BJ (cell line): ENCODE results near the gene GLT1D1. TPM values are rescaled to one million over a fixed set of nuclear protein-coding genes. Genes with fewer than 3 reads are reported as not detected.

Source experiments
- CTCF ChIA-PET: fragments of 350-600 bp; formaldehyde crosslinking; extraction: SDS; loops from one replicate; lab custom pipeline; 2021; ENCODE audit warnings: antibody characterized with exemption, inconsistent platforms; lab: Yijun Ruan, JAX
- POLR2A ChIA-PET: fragments of 300-600 bp; sonication (Branson Sonifier 250); formaldehyde crosslinking; extraction: SDS; loops from one replicate; lab custom pipeline; 2021; ENCODE audit warnings: antibody characterized with exemption; lab: Charles Lee
- DNase-seq: peaks from one replicate; pipeline ENCODE4 v3.0.0-alpha.2; 2011; ENCODE audit warnings: low read depth
- H3K27me3 ChIP-seq: 2 replicates; pipeline ENCODE4 v1.6.0; 2011; ENCODE audit warnings: low read length; ENCODE audit not compliant: control insufficient read depth, insufficient read depth
- H3K36me3 ChIP-seq: 2 replicates; pipeline ENCODE4 v1.5.1; 2011; ENCODE audit warnings: low read length; ENCODE audit not compliant: control insufficient read depth, insufficient read depth
- H3K4me3 ChIP-seq: 2 replicates; pipeline ENCODE4 v1.5.1; 2011; ENCODE audit warnings: low read depth, mild to moderate bottlenecking, control low read depth, low read length
- polyA plus RNA-seq: library from polyadenylated mRNA; depleted of rRNA; stranded (reverse); fragments of >200 nt; gene quantifications from 2 replicates; pipeline ENCODE4 v1.2.3, GENCODE V29; 2011
- TF ChIP-seq, protein P1 (sequence below): IDR thresholded peaks from 2 replicates; pipeline ENCODE4 v1.5.1; 2011; ENCODE audit warnings: low read depth, mild to moderate bottlenecking, control low read depth, inconsistent platforms, low read length, moderate library complexity; ENCODE audit not compliant: insufficient read depth

Gene GLT1D1
- polyA plus RNA-seq, 1 experiment = not detected

DNA sequence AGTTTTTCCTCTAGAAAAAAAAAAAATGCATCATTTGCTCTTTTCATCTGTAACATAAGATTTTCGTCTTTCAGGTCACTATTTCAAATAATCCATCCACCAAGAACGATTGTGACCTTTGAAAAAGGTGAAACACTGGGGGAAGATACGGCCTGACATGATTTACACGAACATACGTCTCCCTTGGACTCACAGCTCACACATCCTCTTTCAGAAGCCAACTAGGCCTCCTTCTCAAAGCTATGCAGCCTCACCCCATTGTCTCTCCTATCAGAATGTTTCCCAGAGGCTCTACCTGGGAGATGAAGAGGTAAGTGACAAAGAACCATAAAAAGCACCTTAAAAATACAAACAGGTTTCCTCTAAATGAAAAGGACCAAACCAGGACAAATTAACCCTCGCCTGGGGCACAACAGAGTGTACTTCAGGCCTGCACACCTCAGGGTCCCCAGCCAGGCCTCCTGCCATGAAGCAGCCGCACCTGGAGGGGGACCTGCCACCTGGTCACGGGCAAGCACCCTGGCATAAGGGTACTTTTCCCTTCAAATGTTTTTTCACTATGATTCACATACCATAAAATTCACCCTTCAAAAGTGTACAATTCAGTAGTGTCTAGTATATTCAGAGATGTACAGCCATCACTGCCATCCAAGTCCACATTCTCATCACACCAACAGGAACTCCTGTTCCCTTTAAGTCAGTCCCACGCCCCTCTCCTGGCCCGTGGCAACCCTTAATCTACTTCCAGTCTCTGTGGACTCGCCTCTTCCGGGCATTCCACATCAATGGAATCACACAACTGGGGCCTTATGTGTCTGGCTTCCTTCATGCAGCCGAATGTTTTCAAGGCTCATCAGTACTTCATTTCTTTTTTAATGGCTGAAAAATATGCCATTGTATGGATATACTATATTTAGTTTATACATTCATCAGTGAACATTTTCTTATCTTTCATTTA is 34.9 kb upstream of the GLT1D1 start:
- DNase-seq = no peak
- CTCF ChIA-PET = interaction anchor here (1.5 kb wide), 1 partner anchor 36 kb away, joined by 5 read pairs; no protein-coding TSS in a partner anchor
- Histone ChIP-seq H3K27me3 (no peaks in the 10 kb centered on the region), H3K4me3 (no peak overlapping the region), H3K36me3 (peaks cover 4% of the 10 kb centered on the region)
- TF ChIP-seq, protein P1, sequence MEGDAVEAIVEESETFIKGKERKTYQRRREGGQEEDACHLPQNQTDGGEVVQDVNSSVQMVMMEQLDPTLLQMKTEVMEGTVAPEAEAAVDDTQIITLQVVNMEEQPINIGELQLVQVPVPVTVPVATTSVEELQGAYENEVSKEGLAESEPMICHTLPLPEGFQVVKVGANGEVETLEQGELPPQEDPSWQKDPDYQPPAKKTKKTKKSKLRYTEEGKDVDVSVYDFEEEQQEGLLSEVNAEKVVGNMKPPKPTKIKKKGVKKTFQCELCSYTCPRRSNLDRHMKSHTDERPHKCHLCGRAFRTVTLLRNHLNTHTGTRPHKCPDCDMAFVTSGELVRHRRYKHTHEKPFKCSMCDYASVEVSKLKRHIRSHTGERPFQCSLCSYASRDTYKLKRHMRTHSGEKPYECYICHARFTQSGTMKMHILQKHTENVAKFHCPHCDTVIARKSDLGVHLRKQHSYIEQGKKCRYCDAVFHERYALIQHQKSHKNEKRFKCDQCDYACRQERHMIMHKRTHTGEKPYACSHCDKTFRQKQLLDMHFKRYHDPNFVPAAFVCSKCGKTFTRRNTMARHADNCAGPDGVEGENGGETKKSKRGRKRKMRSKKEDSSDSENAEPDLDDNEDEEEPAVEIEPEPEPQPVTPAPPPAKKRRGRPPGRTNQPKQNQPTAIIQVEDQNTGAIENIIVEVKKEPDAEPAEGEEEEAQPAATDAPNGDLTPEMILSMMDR = no peak
- POLR2A ChIA-PET = interaction anchor here (0.7 kb wide), 1 partner anchor 282 kb away, joined by 5 read pairs; no protein-coding TSS in a partner anchor

DNA sequence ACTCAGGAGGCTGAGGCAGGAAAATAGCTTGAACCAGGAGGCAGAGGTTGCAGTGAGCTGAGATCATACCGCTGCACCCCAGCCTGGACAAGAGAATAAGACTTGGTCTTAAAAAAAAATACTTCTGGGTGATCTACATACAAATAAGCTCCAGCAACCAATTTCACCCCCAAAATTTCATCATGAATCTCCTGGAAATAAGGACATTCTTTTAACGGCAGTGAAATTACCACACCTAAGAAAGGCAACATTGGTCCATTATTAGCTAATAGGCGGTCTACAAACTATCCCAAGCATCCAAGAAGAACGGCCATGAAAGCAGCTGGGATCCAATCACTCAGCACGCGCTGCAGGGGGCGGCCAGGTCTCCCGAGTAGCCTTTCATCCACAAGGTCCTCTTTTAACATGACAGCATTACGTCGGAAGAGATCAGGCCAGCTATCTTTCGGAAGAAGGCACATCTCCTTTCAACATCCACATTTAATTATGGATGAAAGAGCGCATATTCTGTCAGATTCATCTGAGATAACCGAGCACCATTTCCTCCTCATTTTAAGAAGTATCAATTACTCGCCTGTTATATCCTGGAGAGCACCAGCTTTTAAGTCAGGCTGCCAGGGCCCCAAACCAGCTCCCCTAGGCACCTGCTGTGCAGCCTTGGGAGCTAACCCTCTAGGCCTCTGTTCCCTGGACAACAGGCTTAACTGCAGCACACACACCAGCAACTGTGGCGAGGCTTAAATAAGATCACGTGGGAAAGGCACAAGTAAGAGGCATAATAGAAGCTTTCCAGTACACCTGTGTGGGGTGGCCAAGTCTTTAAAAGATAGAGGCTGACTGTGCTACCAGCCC is 33.8 kb upstream of the GLT1D1 start:
- ChIA-PET CTCF (interaction anchor here (1.5 kb wide), 1 partner anchor 38 kb away, joined by 5 read pairs; no protein-coding TSS in a partner anchor), POLR2A (no interaction called here)
- Histone ChIP-seq H3K36me3 (peaks cover 1% of the 10 kb centered on the region), H3K27me3 (no peaks in the 10 kb centered on the region), H3K4me3 (no peak overlapping the region)
- TF ChIP-seq, protein P1 = no peak
- no peak for DNase-seq

DNA sequence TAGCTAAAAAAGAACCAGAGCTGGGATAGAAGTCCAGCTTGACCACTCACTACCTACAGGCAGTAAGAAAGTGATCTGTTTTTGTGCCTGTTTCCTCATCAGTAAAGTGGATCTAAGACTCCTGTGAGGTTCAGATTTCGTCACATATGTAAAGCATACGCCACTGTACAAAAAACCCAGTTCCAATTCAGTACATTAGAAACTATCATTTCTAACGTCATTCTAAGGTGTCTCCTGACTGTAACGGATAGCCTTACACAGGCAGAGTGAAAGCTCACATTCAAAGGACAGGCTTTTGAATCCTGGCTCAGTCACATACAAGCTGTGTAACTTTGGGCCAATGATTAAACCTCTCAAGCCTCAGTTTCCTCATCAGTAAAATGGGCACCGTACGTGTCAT is 33.0 kb upstream of the GLT1D1 start:
- TF ChIP-seq, protein P1 = no peak
- Histone ChIP-seq H3K36me3 (no peaks in the 10 kb centered on the region; the same call in 1 of the 2 replicates), H3K4me3 (no peak overlapping the region), H3K27me3 (no peaks in the 10 kb centered on the region)
- ChIA-PET POLR2A (no interaction called here), CTCF (interaction anchor here (1.5 kb wide), 1 partner anchor 38 kb away, joined by 5 read pairs; no protein-coding TSS in a partner anchor)
- no peak for DNase-seq

DNA sequence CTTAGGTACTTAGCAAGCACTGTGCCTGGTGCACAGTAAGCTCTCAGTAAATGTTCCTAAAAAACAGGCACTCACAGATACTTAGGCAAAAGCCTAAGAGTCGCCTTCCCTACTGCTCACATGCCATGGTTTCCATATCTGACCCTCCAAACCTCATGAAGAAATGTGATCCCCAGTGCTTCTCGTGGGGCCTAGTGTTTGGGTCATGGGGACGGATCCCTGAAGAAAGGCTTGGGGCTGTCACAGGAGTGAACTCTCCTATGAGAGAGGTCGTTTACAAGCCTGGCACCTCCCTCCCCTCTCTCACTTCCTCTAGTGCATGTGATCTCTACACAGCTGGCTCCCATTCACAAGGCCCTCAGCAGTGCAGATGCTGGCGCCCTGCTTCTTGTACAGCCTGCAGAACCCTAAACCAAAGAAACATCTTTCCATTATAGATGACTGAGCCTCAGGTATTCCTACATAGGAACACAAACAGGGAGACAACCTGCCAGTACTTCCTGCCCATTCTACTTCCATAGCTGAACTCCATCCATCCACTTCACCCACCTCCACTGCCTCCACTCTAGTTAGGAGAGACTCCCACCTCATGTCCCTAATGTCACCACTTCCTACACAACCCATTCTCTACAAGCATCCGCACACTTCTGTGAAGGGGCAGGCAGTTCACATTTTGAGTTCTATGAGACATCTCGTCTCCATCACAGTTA is 32.4 kb upstream of the GLT1D1 start:
- no peak overlapping the region for H3K4me3 ChIP-seq
- no peak for DNase-seq
- H3K27me3 ChIP-seq = no peaks in the 10 kb centered on the region
- ChIA-PET POLR2A (no interaction called here), CTCF (no interaction called here)
- TF ChIP-seq, protein P1 = no peak
- H3K36me3 ChIP-seq = no peaks in the 10 kb centered on the region; the same call in 1 of the 2 replicates
